Activated T-helper 17 cell treated with anti-CD3 and anti-CD28 coated beads, Interleukin-2, amount 50 U/mL, for 72 hours (primary cell): ENCODE measurements around the gene LSM3. TPM values are rescaled to one million over a fixed set of nuclear protein-coding genes. Genes with fewer than 3 reads are reported as not detected.
A peak's percentile ranks its signal among the peaks of the same experiment; 100 is the strongest.
"Not testable (repeated sequence)": the region's sequence is repeated elsewhere in the genome, so short reads cannot be mapped to it uniquely, and the experiment has no call there.

Experiments used
- ATAC-seq: fragments of 150-1000 bp; cut with Tn5 transposase; replicated peaks from 2 replicates; pipeline ENCODE4 v1.10.0; 2021; ENCODE audit warnings: mild to moderate bottlenecking, moderate library complexity
- H3K27ac Mint-ChIP-seq: one replicate; pipeline ENCODE4 v1.8.0; 2022; ENCODE audit warnings: mixed read lengths
- H3K27me3 Mint-ChIP-seq: one replicate; pipeline ENCODE4 v1.8.0; 2022; ENCODE audit warnings: mixed read lengths
- H3K36me3 Mint-ChIP-seq: one replicate; pipeline ENCODE4 v1.8.0; 2022; ENCODE audit warnings: low read depth, mild to moderate bottlenecking, mixed read lengths
- H3K4me1 Mint-ChIP-seq: one replicate; pipeline ENCODE4 v1.8.0; 2022; ENCODE audit warnings: mixed read lengths
- H3K4me3 Mint-ChIP-seq: one replicate; pipeline ENCODE4 v1.8.0; 2022; ENCODE audit warnings: mild to moderate bottlenecking, mixed read lengths
- H3K9me3 Mint-ChIP-seq: one replicate; pipeline ENCODE4 v1.8.0; 2022; ENCODE audit warnings: mixed read lengths
- total RNA-seq, 2 donors: library from RNA; stranded (reverse); gene quantifications; one replicate each; pipeline ENCODE4 v1.2.3, GENCODE V29; 2022

LSM3 gene
- total RNA-seq, 2 donors from 2014 or later = 15.6 to 20.6 TPM

- no peak overlapping the region for H3K27ac Mint-ChIP-seq
- H3K27me3 Mint-ChIP-seq = peaks cover 38% of the 10 kb centered on the region
- no peaks in the 10 kb centered on the region for H3K36me3 Mint-ChIP-seq
- H3K9me3 Mint-ChIP-seq = peaks cover 17% of the 10 kb centered on the region
- ATAC-seq = no peak
- no peaks in the 10 kb centered on the region for H3K4me1 Mint-ChIP-seq
- H3K4me3 Mint-ChIP-seq = no peak overlapping the region
Measured at GRCh38 chr3:14222900-14223594, 44.4 kb downstream of the LSM3 start.

DNA sequence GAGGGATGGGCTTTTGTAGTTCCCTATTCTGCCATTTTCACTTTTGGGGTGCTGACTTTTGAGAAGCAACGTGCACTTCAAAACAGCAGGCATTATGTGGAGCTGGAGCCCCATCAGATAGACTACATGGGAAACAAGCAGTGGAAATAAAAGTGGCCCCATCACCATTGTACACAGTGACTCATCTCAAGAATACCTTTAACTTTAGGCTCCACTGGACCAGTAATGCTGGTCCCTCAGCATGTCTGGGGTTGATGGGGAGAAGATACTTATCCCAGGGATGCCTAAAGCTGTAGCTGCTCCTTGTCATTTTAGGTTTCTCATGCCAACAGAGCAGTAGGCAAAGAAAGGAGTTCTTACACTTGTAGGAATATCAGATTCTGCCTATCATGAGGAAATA, 45.0 kb downstream of the LSM3 start:
- Mint-ChIP-seq H3K4me1 (no peaks in the 10 kb centered on the region), H3K27ac (no peak overlapping the region), H3K9me3 (peaks cover 17% of the 10 kb centered on the region), H3K36me3 (no peaks in the 10 kb centered on the region), H3K27me3 (peaks cover 42% of the 10 kb centered on the region), H3K4me3 (no peak overlapping the region)
- no peak for ATAC-seq

GRCh38 chr3:14224895-14225294, 46.3 kb downstream of the LSM3 start:
- Mint-ChIP-seq H3K27ac (no peak overlapping the region), H3K4me1 (no peaks in the 10 kb centered on the region), H3K27me3 (peaks cover 42% of the 10 kb centered on the region), H3K9me3 (peaks cover 16% of the 10 kb centered on the region), H3K36me3 (no peaks in the 10 kb centered on the region), H3K4me3 (no peak overlapping the region)
- no peak for ATAC-seq

DNA sequence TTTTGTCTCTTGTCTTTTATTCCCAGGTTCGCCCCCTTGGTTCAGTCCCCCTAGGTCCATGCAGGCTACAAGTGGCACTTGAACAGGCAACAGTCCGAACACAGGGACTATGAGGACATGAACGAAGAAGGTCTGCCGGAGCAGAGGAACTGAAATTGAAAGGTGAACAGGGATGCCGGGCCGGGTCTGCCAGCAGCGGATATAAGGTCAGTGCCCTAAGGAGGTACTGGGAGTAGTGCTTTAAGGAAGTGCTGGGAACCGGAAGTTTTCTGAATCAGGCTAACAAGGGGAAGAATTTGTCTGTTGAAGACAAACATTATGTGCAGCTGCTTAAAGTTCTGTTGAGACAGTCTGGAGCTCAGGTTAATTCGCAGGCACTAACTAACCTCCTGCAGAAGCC, 46.8 kb downstream of the LSM3 start:
- Mint-ChIP-seq H3K4me1 (no peaks in the 10 kb centered on the region), H3K9me3 (peaks cover 12% of the 10 kb centered on the region), H3K27me3 (peaks cover 47% of the 10 kb centered on the region), H3K27ac (no peak overlapping the region), H3K36me3 (no peaks in the 10 kb centered on the region), H3K4me3 (no peak overlapping the region)
- no peak for ATAC-seq

- H3K27ac Mint-ChIP-seq, H3K36me3 Mint-ChIP-seq, H3K4me1 Mint-ChIP-seq, ATAC-seq, H3K4me3 Mint-ChIP-seq: not testable (repeated sequence)
- peaks cover 53% of the 10 kb centered on the region for H3K27me3 Mint-ChIP-seq
- peaks cover 11% of the 10 kb centered on the region for H3K9me3 Mint-ChIP-seq
Measured at GRCh38 chr3:14226351-14226750, 47.7 kb downstream of the LSM3 start.

DNA sequence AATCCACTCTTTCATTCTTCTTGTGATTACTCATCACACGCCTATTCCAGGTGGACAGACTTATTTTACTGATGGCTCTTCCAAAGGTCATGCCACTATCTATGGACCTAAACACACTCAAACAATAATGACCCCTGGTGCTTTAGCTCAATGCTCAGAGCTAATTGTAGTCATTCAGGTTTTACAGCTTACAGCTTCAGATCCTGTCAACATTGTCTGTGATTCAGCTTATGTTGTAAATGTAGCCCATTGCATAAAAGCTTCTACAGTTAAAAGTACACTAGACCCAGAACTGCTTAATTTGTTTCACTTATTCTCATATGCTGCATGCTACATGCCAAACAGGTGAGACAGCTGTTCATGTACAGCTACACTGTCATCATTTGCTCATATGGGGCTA, 49.2 kb downstream of the LSM3 start:
- no peaks in the 10 kb centered on the region for H3K4me1 Mint-ChIP-seq
- H3K9me3 Mint-ChIP-seq = no peaks in the 10 kb centered on the region
- H3K36me3 Mint-ChIP-seq = no peaks in the 10 kb centered on the region
- H3K27ac Mint-ChIP-seq = no peak overlapping the region
- H3K27me3 Mint-ChIP-seq = peaks cover 59% of the 10 kb centered on the region
- ATAC-seq = no peak
- no peak overlapping the region for H3K4me3 Mint-ChIP-seq

DNA sequence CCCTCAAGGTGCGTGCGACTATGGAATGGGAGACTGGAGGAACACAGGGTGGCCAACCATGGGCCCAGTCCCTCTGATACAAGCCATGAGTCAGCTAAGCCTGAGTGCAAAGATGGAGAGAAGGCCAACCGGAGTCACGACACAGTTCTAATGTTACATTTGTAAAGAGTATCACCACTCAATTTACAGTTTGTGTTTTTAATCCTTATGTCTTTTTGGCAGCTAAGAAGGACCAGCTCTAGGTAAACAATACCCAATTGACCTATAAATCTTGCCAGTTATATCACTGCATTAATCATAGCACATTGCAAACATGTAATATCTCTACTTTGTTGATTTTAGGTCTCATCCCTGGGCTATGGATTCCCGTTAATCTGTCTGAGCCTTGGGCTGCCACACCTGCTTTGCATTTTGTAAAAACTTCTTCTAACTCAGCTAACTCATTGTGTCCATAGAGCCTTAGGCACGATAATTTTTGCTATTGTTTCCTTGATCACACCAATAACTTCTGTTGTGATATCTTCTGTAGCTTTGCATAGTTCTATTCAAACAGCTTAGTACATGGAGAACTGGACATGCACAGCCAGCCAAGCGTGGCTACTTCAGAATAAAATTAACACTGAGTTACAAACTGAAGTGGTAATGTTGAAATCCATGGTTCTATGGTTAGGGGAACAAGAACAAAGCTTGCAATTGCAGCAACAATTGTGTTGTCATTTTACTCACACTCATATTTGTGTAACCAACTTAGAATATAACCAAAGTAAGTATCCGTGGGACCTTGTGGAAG, 50.3 kb downstream of the LSM3 start:
- no peaks in the 10 kb centered on the region for H3K4me1 Mint-ChIP-seq
- peaks cover 4% of the 10 kb centered on the region for H3K9me3 Mint-ChIP-seq
- H3K27me3 Mint-ChIP-seq = peaks cover 59% of the 10 kb centered on the region
- H3K4me3 Mint-ChIP-seq = no peak overlapping the region
- H3K27ac Mint-ChIP-seq = no peak overlapping the region
- no peaks in the 10 kb centered on the region for H3K36me3 Mint-ChIP-seq
- ATAC-seq = no peak

DNA sequence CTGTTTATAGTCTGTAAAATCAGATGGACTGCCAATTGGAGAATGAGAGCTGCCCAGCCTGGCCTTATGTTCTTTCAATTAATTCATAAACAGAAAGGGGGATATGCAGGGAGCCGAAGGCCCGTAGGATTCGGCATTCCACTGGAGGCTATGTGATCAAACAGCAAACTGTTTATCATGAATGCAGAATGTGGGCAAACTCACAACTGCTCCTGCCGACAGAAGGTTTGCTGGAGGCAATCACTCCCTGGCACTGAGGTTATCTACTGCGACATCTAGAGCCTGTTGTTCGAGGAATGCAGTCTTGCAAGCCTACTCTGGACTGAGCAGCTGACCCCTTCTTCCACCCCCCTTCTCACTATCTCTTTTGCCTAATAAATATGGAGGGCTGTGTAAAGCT, 51.1 kb downstream of the LSM3 start:
- not testable (repeated sequence) for H3K36me3 Mint-ChIP-seq, H3K4me3 Mint-ChIP-seq, ATAC-seq, H3K4me1 Mint-ChIP-seq, H3K27ac Mint-ChIP-seq, H3K9me3 Mint-ChIP-seq
- peaks cover 56% of the 10 kb centered on the region for H3K27me3 Mint-ChIP-seq

DNA sequence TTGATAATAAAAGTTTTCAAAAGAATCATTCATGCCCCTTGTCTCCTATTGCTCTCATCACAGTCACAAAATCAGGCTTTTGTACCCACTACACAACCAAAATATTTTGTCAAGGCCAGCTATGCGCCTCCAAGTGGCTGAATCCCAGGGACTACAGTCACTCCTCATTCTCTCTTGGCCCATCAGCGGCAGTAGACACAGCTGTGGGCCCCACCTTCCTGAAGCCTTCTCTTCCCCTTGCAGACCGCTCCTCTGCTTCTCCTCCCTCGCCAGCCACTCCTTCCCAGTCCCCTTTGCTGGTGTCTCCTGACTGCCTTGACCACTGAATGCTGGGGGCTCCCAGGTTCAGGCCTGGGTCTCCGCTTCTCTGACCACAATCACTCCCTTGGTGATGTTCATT, 52.1 kb downstream of the LSM3 start:
- H3K36me3 Mint-ChIP-seq = no peaks in the 10 kb centered on the region

GRCh38 chr3:14231145-14231990, 52.8 kb downstream of the LSM3 start:
- no peaks in the 10 kb centered on the region for H3K4me1 Mint-ChIP-seq
- H3K27ac Mint-ChIP-seq = no peak overlapping the region
- no peak for ATAC-seq
- H3K27me3 Mint-ChIP-seq = peaks cover 53% of the 10 kb centered on the region
- peaks cover 4% of the 10 kb centered on the region for H3K9me3 Mint-ChIP-seq
- no peak overlapping the region for H3K4me3 Mint-ChIP-seq
- no peaks in the 10 kb centered on the region for H3K36me3 Mint-ChIP-seq

More for the DNA sequence above, 52.1 kb downstream of the LSM3 start:
- ATAC-seq = no peak
- H3K4me3 Mint-ChIP-seq = no peak overlapping the region
- H3K4me1 Mint-ChIP-seq = no peaks in the 10 kb centered on the region
- H3K9me3 Mint-ChIP-seq = peaks cover 4% of the 10 kb centered on the region
- no peak overlapping the region for H3K27ac Mint-ChIP-seq
- H3K27me3 Mint-ChIP-seq = peaks cover 57% of the 10 kb centered on the region

- Mint-ChIP-seq H3K4me3 (no peak overlapping the region), H3K36me3 (no peaks in the 10 kb centered on the region), H3K27me3 (peaks cover 48% of the 10 kb centered on the region), H3K4me1 (no peaks in the 10 kb centered on the region), H3K27ac (no peak overlapping the region), H3K9me3 (peaks cover 4% of the 10 kb centered on the region)
- ATAC-seq = no peak
Measured at GRCh38 chr3:14231998-14232501, 53.4 kb downstream of the LSM3 start.

- no peak for ATAC-seq
- no peaks in the 10 kb centered on the region for H3K36me3 Mint-ChIP-seq
- H3K9me3 Mint-ChIP-seq = peaks cover 4% of the 10 kb centered on the region
- H3K27me3 Mint-ChIP-seq = peaks cover 37% of the 10 kb centered on the region
- H3K27ac Mint-ChIP-seq = no peak overlapping the region
- H3K4me1 Mint-ChIP-seq = no peaks in the 10 kb centered on the region
- no peak overlapping the region for H3K4me3 Mint-ChIP-seq
Measured at GRCh38 chr3:14234251-14235002, 55.8 kb downstream of the LSM3 start.

DNA sequence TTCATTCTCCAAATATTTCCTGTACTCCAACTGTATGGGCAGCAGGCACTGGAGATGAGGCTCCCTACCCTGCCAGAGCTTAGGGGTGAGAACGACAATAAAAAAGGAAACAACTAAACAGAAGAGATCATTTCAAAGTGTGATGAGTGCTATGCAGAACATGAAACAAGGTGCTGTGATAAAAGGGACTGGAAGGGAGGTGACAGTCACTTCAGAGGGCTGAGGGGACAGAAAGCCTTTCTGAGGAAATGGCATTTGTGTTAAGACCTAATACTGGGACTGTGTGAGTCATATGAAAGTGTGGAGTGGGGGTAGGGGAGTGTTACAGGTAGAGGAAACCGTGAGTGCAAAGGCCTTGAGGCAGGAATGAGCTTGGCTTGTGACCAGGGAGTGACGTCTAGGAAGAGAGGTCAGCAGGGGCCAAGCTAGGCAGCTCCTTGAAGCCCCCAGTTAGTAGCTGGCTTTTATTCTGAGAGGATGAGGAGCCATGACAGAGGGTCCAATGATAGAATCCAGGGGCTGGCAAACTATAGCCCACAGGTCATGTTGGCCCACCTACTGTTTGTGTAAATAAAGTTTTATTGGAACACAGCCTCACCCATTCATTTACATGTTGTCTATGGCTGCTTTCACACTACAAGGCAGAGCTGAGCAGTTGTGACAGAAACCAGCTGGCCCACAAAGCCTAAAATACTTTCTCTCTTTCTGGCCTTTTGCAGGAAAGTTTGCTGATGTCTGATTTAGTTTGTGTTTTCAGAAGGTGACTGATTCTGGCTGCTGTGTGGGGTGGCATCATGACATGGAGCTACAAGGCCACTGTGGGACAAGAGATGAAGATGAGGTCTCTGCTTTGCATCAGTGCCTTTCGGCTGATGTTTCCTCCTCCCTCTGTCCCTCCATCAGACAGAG, 56.6 kb downstream of the LSM3 start:
- Mint-ChIP-seq H3K4me3 (no peak overlapping the region), H3K36me3 (no peaks in the 10 kb centered on the region), H3K27me3 (peaks cover 34% of the 10 kb centered on the region), H3K4me1 (no peaks in the 10 kb centered on the region), H3K9me3 (peaks cover 4% of the 10 kb centered on the region), H3K27ac (no peak overlapping the region)
- ATAC-seq = peak; percentile 14
